SK-N-SH treated with all-trans-retinoic acid at 6 μM for 48 hours (cell line): Measurements from ENCODE around the gene ATG2B.
A peak's percentile ranks its signal among the peaks of the same experiment; 100 is the strongest.

ENCODE experiments used
- ATAC-seq: fragments of 200-7000 bp; cut with Tn5 transposase; 3 replicates; pipeline ENCODE4 v1.9.1; 2020; ENCODE audit warnings: mild to moderate bottlenecking, moderate library complexity
- ARNTL ChIP-seq: fragments of 450-650 bp; formaldehyde crosslinking; IDR thresholded peaks from 2 replicates; pipeline ENCODE4 v1.5.0; 2020; ENCODE audit warnings: low read depth, mild to moderate bottlenecking, moderate library complexity, borderline replicate concordance
- BACH2 ChIP-seq: fragments of 250-450 bp; sonication (Bioruptor Pico); IDR thresholded peaks from 2 replicates; pipeline ENCODE4 v1.9.0; 2021; ENCODE audit warnings: mild to moderate bottlenecking, borderline replicate concordance
- CSDC2 ChIP-seq: fragments of 250-450 bp; sonication (Bioruptor Pico); IDR thresholded peaks from 2 replicates; pipeline ENCODE4 v1.5.0; 2020; ENCODE audit warnings: mild to moderate bottlenecking, moderate library complexity
- ESRRG ChIP-seq: fragments of 250-450 bp; sonication (Bioruptor Pico); IDR thresholded peaks from 2 replicates; pipeline ENCODE4 v1.6.1; 2021; ENCODE audit warnings: mild to moderate bottlenecking
- GLIS3 ChIP-seq: fragments of 250-450 bp; sonication (Bioruptor Pico); IDR thresholded peaks from 2 replicates; pipeline ENCODE4 v1.5.0; 2020; ENCODE audit warnings: mild to moderate bottlenecking, moderate library complexity
- ISL1 ChIP-seq: fragments of 250-450 bp; sonication (Bioruptor Pico); IDR thresholded peaks from 2 replicates; pipeline ENCODE4 v2.1.2; 2022; ENCODE audit warnings: mild to moderate bottlenecking, moderate library complexity
- OSR1 ChIP-seq: fragments of 250-450 bp; sonication (Bioruptor Pico); IDR thresholded peaks from 2 replicates; pipeline ENCODE4 v1.8.0; 2022; ENCODE audit warnings: moderate library complexity, mild to moderate bottlenecking, inconsistent platforms
- PPARA ChIP-seq: fragments of 250-450 bp; sonication (Bioruptor Pico); IDR thresholded peaks from 2 replicates; pipeline ENCODE4 v1.5.0; 2020; ENCODE audit warnings: mild to moderate bottlenecking, borderline replicate concordance
- RARB ChIP-seq: fragments of 250-450 bp; sonication (Bioruptor Pico); IDR thresholded peaks from 2 replicates; pipeline ENCODE4 v1.8.0; 2021; ENCODE audit warnings: mild to moderate bottlenecking, moderate library complexity
- SNAI2 ChIP-seq: fragments of 250-450 bp; sonication (Bioruptor Pico); IDR thresholded peaks from 2 replicates; pipeline ENCODE4 v1.5.0; 2020; ENCODE audit warnings: mild to moderate bottlenecking, moderate library complexity
- TCF4 ChIP-seq: fragments of 250-450 bp; sonication (Bioruptor Pico); IDR thresholded peaks from 2 replicates; pipeline ENCODE4 v1.8.0; 2021; ENCODE audit warnings: mild to moderate bottlenecking, moderate library complexity, borderline replicate concordance
- TOX ChIP-seq: fragments of 250-450 bp; sonication (Bioruptor Pico); IDR thresholded peaks from 2 replicates; pipeline ENCODE4 v1.8.0; 2021; ENCODE audit warnings: mild to moderate bottlenecking, moderate library complexity, borderline replicate concordance
- ZC3H10 ChIP-seq: fragments of 250-450 bp; sonication (Bioruptor Pico); IDR thresholded peaks from 2 replicates; pipeline ENCODE4 v1.5.1; 2021; ENCODE audit warnings: mild to moderate bottlenecking, moderate library complexity
- ZFP30 ChIP-seq: fragments of 450-650 bp; formaldehyde crosslinking; IDR thresholded peaks from 2 replicates; pipeline ENCODE4 v1.5.0; 2022; ENCODE audit warnings: mild to moderate bottlenecking, moderate library complexity
- ZNF565 ChIP-seq: fragments of 450-650 bp; formaldehyde crosslinking; conservative IDR thresholded peaks from 2 replicates; pipeline ENCODE4 v1.5.0; 2020; ENCODE audit warnings: low read depth, mild to moderate bottlenecking, moderate library complexity
- ZNF70 ChIP-seq: fragments of 450-650 bp; formaldehyde crosslinking; IDR thresholded peaks from 2 replicates; pipeline ENCODE4 v1.5.0; 2020; ENCODE audit warnings: mild to moderate bottlenecking, moderate library complexity
- ZNF8 ChIP-seq: fragments of 450-650 bp; formaldehyde crosslinking; IDR thresholded peaks from 2 replicates; pipeline ENCODE4 v1.5.0; 2020; ENCODE audit warnings: mild to moderate bottlenecking, moderate library complexity
- TF ChIP-seq, protein P1 (sequence below): fragments of 250-450 bp; sonication (Bioruptor Pico); IDR thresholded peaks from 2 replicates; pipeline ENCODE4 v1.8.0; 2021; ENCODE audit warnings: low read depth, mild to moderate bottlenecking, moderate library complexity, borderline replicate concordance
- TF ChIP-seq, protein P2 (sequence below): fragments of 250-450 bp; sonication (Bioruptor Pico); IDR thresholded peaks from 2 replicates; pipeline ENCODE4 v1.5.1; 2021; ENCODE audit warnings: mild to moderate bottlenecking, moderate library complexity
- TF ChIP-seq, protein P3 (sequence below): fragments of 250-450 bp; sonication (Bioruptor Pico); IDR thresholded peaks from 2 replicates; pipeline ENCODE4 v1.5.1; 2020; ENCODE audit warnings: low read depth, mild to moderate bottlenecking, moderate library complexity
- TF ChIP-seq, protein P4 (sequence below): fragments of 250-450 bp; sonication (Bioruptor Pico); IDR thresholded peaks from 2 replicates; pipeline ENCODE4 v1.8.0; 2020; ENCODE audit warnings: mild to moderate bottlenecking, moderate library complexity, borderline replicate concordance

The ATG2B gene

DNA sequence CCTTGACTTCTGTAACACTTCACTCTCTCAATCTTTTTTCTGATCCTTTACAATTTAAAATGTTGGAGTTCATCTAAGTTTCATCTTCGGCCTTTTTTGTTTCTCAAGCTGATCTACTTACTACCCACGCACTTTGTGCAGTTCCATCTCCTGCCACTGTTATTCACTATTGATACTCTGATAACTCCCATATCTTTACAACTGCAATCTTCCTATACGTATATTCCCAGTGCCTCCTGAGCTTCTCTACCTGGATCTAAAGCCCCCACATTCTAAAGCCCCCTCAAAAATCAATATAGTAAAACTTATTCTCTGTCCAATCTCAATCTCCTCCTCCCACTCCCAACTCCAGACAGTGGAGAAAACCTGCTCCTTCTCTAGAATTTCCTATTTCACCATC, 5.9 kb downstream of the ATG2B start:
- ATAC-seq: peak; percentile 39; the same call in 1 of the 3 replicates
- TF ChIP-seq, protein P1, sequence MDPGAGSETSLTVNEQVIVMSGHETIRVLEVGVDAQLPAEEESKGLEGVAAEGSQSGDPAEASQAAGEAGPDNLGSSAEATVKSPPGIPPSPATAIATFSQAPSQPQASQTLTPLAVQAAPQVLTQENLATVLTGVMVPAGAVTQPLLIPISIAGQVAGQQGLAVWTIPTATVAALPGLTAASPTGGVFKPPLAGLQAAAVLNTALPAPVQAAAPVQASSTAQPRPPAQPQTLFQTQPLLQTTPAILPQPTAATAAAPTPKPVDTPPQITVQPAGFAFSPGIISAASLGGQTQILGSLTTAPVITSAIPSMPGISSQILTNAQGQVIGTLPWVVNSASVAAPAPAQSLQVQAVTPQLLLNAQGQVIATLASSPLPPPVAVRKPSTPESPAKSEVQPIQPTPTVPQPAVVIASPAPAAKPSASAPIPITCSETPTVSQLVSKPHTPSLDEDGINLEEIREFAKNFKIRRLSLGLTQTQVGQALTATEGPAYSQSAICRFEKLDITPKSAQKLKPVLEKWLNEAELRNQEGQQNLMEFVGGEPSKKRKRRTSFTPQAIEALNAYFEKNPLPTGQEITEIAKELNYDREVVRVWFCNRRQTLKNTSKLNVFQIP (CRISPR knock-in tag): no peak
- no peak for TF ChIP-seq CSDC2
- TF ChIP-seq SNAI2 (CRISPR knock-in tag): no peak
- TF ChIP-seq BACH2 (CRISPR knock-in tag): no peak
- TF ChIP-seq ESRRG (CRISPR knock-in tag): no peak
- TF ChIP-seq TOX: no peak
- TF ChIP-seq PPARA: no peak
- no peak for TF ChIP-seq ZNF565
- TF ChIP-seq, protein P2, sequence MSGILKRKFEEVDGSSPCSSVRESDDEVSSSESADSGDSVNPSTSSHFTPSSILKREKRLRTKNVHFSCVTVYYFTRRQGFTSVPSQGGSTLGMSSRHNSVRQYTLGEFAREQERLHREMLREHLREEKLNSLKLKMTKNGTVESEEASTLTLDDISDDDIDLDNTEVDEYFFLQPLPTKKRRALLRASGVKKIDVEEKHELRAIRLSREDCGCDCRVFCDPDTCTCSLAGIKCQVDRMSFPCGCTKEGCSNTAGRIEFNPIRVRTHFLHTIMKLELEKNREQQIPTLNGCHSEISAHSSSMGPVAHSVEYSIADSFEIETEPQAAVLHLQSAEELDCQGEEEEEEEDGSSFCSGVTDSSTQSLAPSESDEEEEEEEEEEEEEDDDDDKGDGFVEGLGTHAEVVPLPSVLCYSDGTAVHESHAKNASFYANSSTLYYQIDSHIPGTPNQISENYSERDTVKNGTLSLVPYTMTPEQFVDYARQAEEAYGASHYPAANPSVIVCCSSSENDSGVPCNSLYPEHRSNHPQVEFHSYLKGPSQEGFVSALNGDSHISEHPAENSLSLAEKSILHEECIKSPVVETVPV (CRISPR knock-in tag): no peak
- no peak for TF ChIP-seq GLIS3 (CRISPR knock-in tag)
- TF ChIP-seq ISL1 (CRISPR knock-in tag): no peak
- no peak for TF ChIP-seq ZNF70 (CRISPR knock-in tag)
- no peak for TF ChIP-seq ZFP30 (CRISPR knock-in tag)
- TF ChIP-seq ZC3H10: no peak
- TF ChIP-seq, protein P3, sequence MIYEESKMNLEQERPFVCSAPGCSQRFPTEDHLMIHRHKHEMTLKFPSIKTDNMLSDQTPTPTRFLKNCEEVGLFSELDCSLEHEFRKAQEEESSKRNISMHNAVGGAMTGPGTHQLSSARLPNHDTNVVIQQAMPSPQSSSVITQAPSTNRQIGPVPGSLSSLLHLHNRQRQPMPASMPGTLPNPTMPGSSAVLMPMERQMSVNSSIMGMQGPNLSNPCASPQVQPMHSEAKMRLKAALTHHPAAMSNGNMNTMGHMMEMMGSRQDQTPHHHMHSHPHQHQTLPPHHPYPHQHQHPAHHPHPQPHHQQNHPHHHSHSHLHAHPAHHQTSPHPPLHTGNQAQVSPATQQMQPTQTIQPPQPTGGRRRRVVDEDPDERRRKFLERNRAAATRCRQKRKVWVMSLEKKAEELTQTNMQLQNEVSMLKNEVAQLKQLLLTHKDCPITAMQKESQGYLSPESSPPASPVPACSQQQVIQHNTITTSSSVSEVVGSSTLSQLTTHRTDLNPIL (CRISPR knock-in tag): no peak
- no peak for TF ChIP-seq ARNTL

DNA sequence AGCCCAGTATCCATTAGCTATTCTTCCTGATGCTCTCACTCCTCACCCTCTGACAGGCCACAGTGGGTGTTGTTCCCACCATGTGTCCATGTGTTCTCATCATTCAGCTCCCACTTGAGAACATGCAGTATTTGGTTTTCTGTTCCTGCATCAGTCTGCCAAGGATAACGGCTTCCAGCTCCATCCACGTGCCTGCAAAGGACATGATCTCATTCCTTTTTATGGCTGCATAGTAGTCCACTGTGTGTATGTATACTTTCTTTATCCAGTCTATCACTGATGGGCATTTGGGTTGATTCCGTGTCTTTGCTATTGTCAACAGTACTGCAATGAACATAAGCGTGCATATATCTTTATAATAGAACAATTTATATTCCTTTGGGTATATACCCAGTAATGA, 8.9 kb downstream of the ATG2B start:
- ATAC-seq: no peak
- no peak for TF ChIP-seq ZC3H10
- TF ChIP-seq ZFP30 (CRISPR knock-in tag): no peak
- no peak for TF ChIP-seq CSDC2
- TF ChIP-seq, protein P1 (CRISPR knock-in tag): no peak
- TF ChIP-seq, protein P2 (CRISPR knock-in tag): no peak
- TF ChIP-seq RARB (CRISPR knock-in tag): no peak
- no peak for TF ChIP-seq PPARA
- TF ChIP-seq, all 23 proteins: peak for 0

DNA sequence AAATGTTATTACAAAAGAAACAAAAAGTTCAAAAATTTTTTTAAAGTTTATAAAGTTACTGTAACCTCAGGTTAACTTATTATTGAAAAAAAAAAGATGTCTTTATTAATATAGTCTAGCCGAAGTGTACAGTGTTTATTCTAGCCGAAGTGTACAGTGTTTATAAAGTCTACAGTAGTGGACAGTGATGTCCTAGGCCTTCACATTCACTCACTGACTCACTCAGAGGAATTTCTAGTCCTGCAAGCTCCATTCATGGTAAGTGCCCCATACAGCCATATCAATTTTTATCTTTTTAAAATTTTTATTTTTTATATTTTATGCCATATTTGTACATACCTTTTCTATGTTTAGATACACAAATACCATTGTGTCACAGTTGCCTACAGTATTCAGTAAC, 10.4 kb downstream of the ATG2B start:
- no peak for ATAC-seq
- TF ChIP-seq TOX: no peak
- no peak for TF ChIP-seq ZNF8 (CRISPR knock-in tag)
- TF ChIP-seq ESRRG (CRISPR knock-in tag): no peak
- TF ChIP-seq TCF4 (CRISPR knock-in tag): no peak
- TF ChIP-seq, protein P1 (CRISPR knock-in tag): no peak
- TF ChIP-seq ARNTL: no peak
- TF ChIP-seq, protein P3 (CRISPR knock-in tag): no peak
- TF ChIP-seq ISL1 (CRISPR knock-in tag): no peak
- TF ChIP-seq OSR1: no peak
- TF ChIP-seq ZC3H10: no peak
- TF ChIP-seq, protein P4, sequence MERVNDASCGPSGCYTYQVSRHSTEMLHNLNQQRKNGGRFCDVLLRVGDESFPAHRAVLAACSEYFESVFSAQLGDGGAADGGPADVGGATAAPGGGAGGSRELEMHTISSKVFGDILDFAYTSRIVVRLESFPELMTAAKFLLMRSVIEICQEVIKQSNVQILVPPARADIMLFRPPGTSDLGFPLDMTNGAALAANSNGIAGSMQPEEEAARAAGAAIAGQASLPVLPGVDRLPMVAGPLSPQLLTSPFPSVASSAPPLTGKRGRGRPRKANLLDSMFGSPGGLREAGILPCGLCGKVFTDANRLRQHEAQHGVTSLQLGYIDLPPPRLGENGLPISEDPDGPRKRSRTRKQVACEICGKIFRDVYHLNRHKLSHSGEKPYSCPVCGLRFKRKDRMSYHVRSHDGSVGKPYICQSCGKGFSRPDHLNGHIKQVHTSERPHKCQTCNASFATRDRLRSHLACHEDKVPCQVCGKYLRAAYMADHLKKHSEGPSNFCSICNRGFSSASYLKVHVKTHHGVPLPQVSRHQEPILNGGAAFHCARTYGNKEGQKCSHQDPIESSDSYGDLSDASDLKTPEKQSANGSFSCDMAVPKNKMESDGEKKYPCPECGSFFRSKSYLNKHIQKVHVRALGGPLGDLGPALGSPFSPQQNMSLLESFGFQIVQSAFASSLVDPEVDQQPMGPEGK: no peak
- no peak for TF ChIP-seq CSDC2
- TF ChIP-seq ZNF565: no peak
- TF ChIP-seq, protein P2 (CRISPR knock-in tag): no peak
